DND-41 (cell line): ENCODE measurements around the gene AP1AR.
A peak's percentile ranks its signal among the peaks of the same experiment; 100 is the strongest.

ENCODE experiments used
- ATAC-seq: fragments of 200-7000 bp; cut with Tn5 transposase; 3 replicates; pipeline ENCODE4 v1.9.1; 2021; ENCODE audit warnings: low read depth; ENCODE audit not compliant: insufficient read depth
- DNase-seq: peaks from one replicate; pipeline ENCODE4 v3.0.0-alpha.2; 2020
- H2AFZ ChIP-seq: 2 replicates; pipeline ENCODE4 v1.6.0; 2012; ENCODE audit warnings: low read depth, low read length
- H3K27ac ChIP-seq: 2 replicates; pipeline ENCODE4 v1.5.1; 2012; ENCODE audit warnings: low read length, inconsistent platforms
- H3K27me3 ChIP-seq: fragments of 200-600 bp; sonication (generic); 2 replicates; pipeline ENCODE4 v1.6.0; 2012; ENCODE audit warnings: low read length, mild to moderate bottlenecking, inconsistent platforms; ENCODE audit not compliant: insufficient read depth, poor library complexity
- H3K36me3 ChIP-seq: 2 replicates; pipeline ENCODE4 v1.5.1; 2012; ENCODE audit warnings: low read length, inconsistent platforms; ENCODE audit not compliant: insufficient read depth
- H3K4me1 ChIP-seq: 2 replicates; pipeline ENCODE4 v1.5.1; 2012; ENCODE audit warnings: mild to moderate bottlenecking, low read length; ENCODE audit not compliant: insufficient read depth
- H3K4me2 ChIP-seq: 2 replicates; pipeline ENCODE4 v1.6.0; 2012; ENCODE audit warnings: mild to moderate bottlenecking, moderate library complexity, low read length, inconsistent platforms; ENCODE audit not compliant: insufficient read depth
- H3K4me3 ChIP-seq, 2 experiments: fragments of 200-600 bp in 1 of 2; shearing (Covaris generic) in 1 of 2; 2 replicates each; pipeline ENCODE4 v1.5.1; 2012 to 2016; ENCODE audit warnings: inconsistent platforms in 2 of 2, low read length in 2 of 2, mild to moderate bottlenecking in 2 of 2, low read depth in 1 of 2, moderate library complexity in 1 of 2
- H3K79me2 ChIP-seq: 2 replicates; pipeline ENCODE4 v1.6.0; 2012; ENCODE audit warnings: low read length, inconsistent platforms; ENCODE audit not compliant: insufficient read depth
- H3K9ac ChIP-seq: 2 replicates; pipeline ENCODE4 v1.6.0; 2012; ENCODE audit warnings: low read depth, mild to moderate bottlenecking, inconsistent platforms, low read length, moderate library complexity
- H3K9me3 ChIP-seq: 2 replicates; pipeline ENCODE4 v1.5.1; 2012; ENCODE audit warnings: low read length, moderate library complexity, mild to moderate bottlenecking, inconsistent platforms; ENCODE audit not compliant: insufficient read depth, severe bottlenecking
- H4K20me1 ChIP-seq: 2 replicates; pipeline ENCODE4 v1.6.0; 2012; ENCODE audit warnings: low read length; ENCODE audit not compliant: insufficient read depth
- CTCF ChIP-seq: IDR thresholded peaks from 2 replicates; pipeline ENCODE4 v1.5.1; 2012; ENCODE audit warnings: borderline replicate concordance, low read length, moderate library complexity, mild to moderate bottlenecking; ENCODE audit not compliant: poor library complexity, severe bottlenecking; ENCODE audit errors: extremely low read depth
- EZH2 ChIP-seq: IDR thresholded peaks from 3 replicates; pipeline ENCODE4 v1.6.1; 2012; ENCODE audit warnings: borderline replicate concordance, low read depth, mild to moderate bottlenecking, moderate library complexity, low read length, inconsistent platforms; ENCODE audit not compliant: severe bottlenecking

AP1AR gene

GRCh38 chr4:112225157-112225556 lies 6.4 kb upstream of the AP1AR start:
- H2AFZ ChIP-seq, result no peak overlapping the region

DNA sequence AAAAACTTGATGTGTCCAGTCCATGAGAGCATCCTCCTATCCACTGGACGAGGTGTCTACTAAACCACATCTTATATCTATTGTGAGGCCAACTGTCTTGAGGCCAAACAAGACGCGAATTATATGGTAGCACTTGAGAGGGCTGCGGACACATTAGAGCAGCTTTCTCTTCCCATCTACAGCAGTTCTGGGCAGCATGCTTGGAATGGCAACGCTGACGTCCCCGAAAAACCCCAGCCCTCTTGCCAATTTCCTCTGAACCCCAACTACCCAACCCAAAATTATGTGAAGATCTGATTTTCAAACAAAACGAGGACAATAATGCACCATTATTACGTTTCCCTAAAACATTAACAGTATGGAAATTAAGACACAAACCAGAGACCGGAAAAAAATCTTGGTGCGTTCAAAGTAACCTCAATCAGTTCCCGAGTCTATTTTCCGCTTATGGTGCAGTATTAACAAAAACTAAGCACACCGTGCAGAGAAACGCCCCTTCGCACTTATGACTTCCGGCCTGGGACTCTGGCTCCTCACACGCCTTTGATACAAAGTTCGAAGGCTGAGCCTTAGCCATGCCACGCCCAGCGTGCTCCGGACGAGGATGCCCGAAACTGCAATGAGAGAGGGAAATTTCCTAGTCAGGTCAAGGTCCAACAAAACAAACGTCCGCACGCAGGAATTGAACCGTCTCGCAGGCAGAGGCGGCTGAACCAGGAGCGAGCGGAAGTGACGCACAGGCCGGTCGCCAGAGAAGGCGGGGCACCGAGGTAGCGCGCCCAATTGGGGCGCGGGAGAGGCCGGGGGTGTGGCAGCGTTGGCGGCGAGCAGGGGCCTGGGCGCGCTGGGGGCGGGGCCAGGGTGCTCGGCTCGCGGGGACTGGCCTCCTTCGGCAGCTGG lies 458 bp upstream of the AP1AR start:
- no peaks in the 10 kb centered on the region; the same call in 1 of the 2 replicates for H3K36me3 ChIP-seq
- peak; percentile 88 for ATAC-seq
- H4K20me1 ChIP-seq, result 0 out of 2 replicates have a peak, but pooled peaks cover 2% of the 10 kb centered on the region
- peak overlapping the region; percentile 48 to 76 for H3K4me3 ChIP-seq
- H3K4me2 ChIP-seq, result peak overlapping the region; percentile 92
- H3K79me2 ChIP-seq, result peaks cover 51% of the 10 kb centered on the region
- H3K27ac ChIP-seq, result peak overlapping the region; percentile 97
- H3K9me3 ChIP-seq, result no peaks in the 10 kb centered on the region
- H3K9ac ChIP-seq, result peak overlapping the region; percentile 77
- H2AFZ ChIP-seq, result peak overlapping the region; percentile 94
- H3K4me1 ChIP-seq, result peaks cover 40% of the 10 kb centered on the region
- peak; percentile 96 for DNase-seq
- H3K27me3 ChIP-seq, result no peaks in the 10 kb centered on the region
- no peak for TF ChIP-seq CTCF
- no peak for TF ChIP-seq EZH2

More at GRCh38 chr4:112225157-112225556, 6.4 kb upstream of the AP1AR start:
- no peak overlapping the region for H3K4me3 ChIP-seq
- no peaks in the 10 kb centered on the region for H3K27me3 ChIP-seq
- no peak for ATAC-seq
- H4K20me1 ChIP-seq, result no peaks in the 10 kb centered on the region
- no peak for DNase-seq
- TF ChIP-seq EZH2 (no peak), CTCF (no peak)
- no peaks in the 10 kb centered on the region for H3K9me3 ChIP-seq
- H3K27ac ChIP-seq, result no peak overlapping the region
- H3K9ac ChIP-seq, result no peak overlapping the region
- 0 out of 2 replicates have a peak, but pooled peaks cover 1% of the 10 kb centered on the region for H3K79me2 ChIP-seq
- peaks cover 8% of the 10 kb centered on the region for H3K4me1 ChIP-seq
- H3K36me3 ChIP-seq, result no peaks in the 10 kb centered on the region
- H3K4me2 ChIP-seq, result no peak overlapping the region

GRCh38 chr4:112234952-112235609 lies 3.5 kb downstream of the AP1AR start:
- ATAC-seq (no peak), DNase-seq (peak; percentile 62)
- H3K4me3 ChIP-seq, result no peak overlapping the region
- no peak overlapping the region for H2AFZ ChIP-seq
- no peak overlapping the region for H3K9ac ChIP-seq
- H3K4me2 ChIP-seq, result peak overlapping the region; percentile 18; the same call in 1 of the 2 replicates
- H3K27ac ChIP-seq, result no peak overlapping the region
- peaks cover 79% of the 10 kb centered on the region for H3K79me2 ChIP-seq
- 0 out of 2 replicates have a peak, but pooled peaks cover 2% of the 10 kb centered on the region for H4K20me1 ChIP-seq
- H3K4me1 ChIP-seq, result peaks cover 38% of the 10 kb centered on the region
- peak; percentile 78 for TF ChIP-seq CTCF
- TF ChIP-seq EZH2, result no peak
- no peaks in the 10 kb centered on the region for H3K9me3 ChIP-seq
- H3K27me3 ChIP-seq, result no peaks in the 10 kb centered on the region
- no peaks in the 10 kb centered on the region; the same call in 1 of the 2 replicates for H3K36me3 ChIP-seq
